PC-3 (cell line): ENCODE results near the gene CSMD2.

Experiments used
- CTCF ChIP-seq: fragments of 300-600 bp; sonication (generic); conservative IDR thresholded peaks from 2 replicates; pipeline ENCODE4 v1.5.1; 2017; ENCODE audit warnings: antibody characterized with exemption, low read depth, mild to moderate bottlenecking, low read length
- EZH2 ChIP-seq: fragments of 300-600 bp; sonication (generic); IDR thresholded peaks from one replicate; pipeline ENCODE4 v1.6.1; 2017; ENCODE audit warnings: antibody characterized with exemption, mild to moderate bottlenecking, low read length; ENCODE audit not compliant: unreplicated experiment
- EZH2phosphoT487 ChIP-seq: fragments of 300-600 bp; sonication (generic); IDR thresholded peaks from 2 replicates; pipeline ENCODE4 v1.6.1; 2018; ENCODE audit warnings: mild to moderate bottlenecking, antibody characterized with exemption, low read length, borderline replicate concordance

- TF ChIP-seq CTCF (no peak), EZH2phosphoT487 (no peak), EZH2 (no peak)
Observed at GRCh38 chr1:33984906-33985565, 180.0 kb downstream of the CSMD2 start.
